GM12801 (cell line): ENCODE data around the gene CADM2.

Experiments
- TF ChIP-seq, protein P1 (sequence below): IDR thresholded peaks from one replicate; pipeline ENCODE4 v1.5.1; 2011; ENCODE audit warnings: control low read depth; ENCODE audit not compliant: insufficient read length; ENCODE audit errors: extremely low read depth

CADM2 gene

DNA sequence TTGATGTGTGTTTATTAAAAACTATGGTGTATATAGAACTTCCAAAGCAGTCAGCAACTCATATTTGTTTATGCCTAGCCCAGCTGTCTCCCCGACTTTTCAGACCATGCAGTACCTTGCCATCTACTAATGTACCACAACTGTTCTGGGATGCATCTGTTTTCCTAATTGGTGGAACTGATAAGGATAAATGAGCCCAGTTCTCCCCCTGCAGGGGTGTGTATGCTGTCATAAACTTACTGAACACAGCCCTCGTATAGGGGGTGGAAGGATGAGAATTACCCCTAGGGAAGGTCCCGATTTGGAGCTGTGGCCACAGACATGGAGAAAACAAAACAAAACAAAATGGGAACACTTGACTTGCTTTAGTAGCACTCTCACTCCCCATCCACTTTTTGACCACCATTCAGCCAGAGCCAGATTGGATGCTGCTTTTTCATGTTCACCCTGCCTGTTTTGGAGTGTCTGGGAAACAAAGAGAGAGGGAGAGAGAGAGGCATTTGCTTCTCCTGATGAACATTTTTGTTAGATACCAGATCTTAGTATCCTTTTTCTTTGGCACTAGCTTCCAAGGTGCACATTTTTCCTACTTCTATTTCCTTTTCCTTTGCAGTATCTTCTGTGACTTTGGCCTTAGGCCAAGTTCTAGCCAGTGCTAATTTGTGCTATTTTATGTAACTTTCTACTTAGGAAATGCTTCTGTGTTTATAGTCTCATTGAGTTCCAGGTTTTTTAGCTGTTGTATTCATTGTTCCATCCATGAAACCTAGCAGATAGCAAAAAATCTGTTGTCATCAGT, 29.1 kb downstream of the CADM2 start:
- TF ChIP-seq, protein P1, sequence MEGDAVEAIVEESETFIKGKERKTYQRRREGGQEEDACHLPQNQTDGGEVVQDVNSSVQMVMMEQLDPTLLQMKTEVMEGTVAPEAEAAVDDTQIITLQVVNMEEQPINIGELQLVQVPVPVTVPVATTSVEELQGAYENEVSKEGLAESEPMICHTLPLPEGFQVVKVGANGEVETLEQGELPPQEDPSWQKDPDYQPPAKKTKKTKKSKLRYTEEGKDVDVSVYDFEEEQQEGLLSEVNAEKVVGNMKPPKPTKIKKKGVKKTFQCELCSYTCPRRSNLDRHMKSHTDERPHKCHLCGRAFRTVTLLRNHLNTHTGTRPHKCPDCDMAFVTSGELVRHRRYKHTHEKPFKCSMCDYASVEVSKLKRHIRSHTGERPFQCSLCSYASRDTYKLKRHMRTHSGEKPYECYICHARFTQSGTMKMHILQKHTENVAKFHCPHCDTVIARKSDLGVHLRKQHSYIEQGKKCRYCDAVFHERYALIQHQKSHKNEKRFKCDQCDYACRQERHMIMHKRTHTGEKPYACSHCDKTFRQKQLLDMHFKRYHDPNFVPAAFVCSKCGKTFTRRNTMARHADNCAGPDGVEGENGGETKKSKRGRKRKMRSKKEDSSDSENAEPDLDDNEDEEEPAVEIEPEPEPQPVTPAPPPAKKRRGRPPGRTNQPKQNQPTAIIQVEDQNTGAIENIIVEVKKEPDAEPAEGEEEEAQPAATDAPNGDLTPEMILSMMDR: no peak

DNA sequence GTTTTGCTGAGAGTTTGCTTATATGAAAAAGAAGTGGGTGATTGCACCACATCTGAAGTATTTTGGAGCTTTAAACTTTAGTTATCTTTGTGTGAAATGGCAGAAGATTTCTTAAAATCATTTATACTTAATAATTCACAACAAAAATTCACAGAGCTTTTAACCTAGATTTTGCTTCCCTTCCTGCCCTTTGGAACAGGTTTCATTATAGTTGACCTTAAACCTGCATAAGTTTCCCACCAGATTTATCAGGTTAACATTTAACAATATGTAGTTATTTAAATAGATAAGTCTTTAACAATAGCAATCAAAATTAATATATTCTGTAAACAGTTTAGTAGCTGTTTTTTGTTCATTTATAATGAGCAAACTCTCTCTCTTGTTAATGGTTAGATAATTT, 30.3 kb downstream of the CADM2 start:
- TF ChIP-seq, protein P1: no peak

DNA sequence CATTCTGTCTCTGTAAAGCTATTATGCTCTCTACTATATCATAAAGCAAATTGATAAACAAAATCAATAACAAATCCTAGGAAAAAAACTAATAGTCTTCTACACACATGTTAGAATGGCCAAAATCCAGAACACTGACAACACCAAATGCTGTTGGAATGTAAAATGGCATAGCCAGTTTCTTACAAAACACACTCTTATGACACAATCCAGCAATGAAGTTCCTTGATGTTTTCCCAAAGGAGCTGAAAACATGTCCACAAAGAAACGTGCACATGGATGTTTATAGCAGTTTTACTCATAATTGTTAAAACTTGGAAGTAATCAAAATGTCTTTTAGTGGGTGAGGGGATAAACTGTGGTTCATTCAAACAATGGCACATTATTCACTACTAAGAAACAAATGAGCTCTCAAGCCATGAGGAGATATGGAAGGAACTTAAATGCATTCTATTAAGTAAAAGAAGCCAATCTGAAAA, 32.7 kb downstream of the CADM2 start:
- TF ChIP-seq, protein P1: no peak

DNA sequence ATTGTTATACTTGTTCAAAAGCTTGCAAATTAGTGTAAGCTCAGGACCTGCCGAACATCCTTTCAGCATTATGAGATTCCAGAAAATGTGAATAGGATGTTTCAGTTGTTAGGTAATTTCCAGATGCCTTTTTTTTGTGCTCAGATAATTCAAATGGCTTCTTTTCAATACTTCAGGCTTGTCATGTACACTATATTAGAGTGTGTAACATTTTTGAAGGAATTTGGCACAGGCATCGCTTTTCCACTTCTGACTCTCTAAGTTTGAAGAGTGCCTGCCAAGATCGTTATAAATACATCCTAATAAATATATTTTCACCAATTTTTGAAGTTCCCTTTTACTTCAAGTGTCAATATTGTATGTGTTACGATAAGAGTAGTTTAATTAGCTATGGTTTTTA, 35.2 kb downstream of the CADM2 start:
- TF ChIP-seq, protein P1: no peak

DNA sequence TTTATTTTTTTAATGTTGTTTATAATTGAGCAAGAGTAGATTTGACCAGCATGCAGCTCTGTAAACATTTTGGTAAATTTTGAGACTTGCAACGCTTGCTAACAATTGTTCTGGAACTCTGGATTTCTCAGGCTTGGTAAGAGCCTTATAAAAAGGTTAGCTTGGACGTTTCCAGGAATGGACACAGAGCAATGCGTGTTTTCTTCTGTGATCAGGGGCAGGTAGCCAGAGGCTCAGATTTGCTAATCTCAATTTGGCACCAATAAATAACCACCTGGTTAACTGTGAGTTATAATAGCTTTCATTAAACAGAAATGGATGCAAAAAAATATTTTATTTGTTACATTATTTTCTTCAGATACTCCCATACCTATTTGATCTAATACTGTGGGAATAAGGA, 39.8 kb downstream of the CADM2 start:
- TF ChIP-seq, protein P1: no peak

DNA sequence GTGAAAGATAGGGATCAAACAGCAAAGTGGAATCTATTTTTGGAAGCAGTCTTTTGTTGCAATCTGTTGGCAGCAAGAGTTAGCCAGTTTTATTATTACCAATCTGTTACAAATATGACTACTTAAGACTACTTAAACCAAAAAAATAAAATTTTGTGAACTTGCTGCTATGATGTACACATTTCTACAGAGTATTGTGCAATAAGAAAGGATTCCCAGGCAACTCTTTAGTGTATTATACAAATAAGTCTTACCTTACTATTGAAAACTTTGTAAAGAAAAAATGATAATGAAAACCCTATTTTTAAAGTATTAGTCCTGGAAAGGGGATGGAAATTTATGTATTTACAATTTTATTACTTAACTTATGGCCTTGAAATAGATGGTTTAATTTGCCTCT, 44.7 kb downstream of the CADM2 start:
- TF ChIP-seq, protein P1: no peak

DNA sequence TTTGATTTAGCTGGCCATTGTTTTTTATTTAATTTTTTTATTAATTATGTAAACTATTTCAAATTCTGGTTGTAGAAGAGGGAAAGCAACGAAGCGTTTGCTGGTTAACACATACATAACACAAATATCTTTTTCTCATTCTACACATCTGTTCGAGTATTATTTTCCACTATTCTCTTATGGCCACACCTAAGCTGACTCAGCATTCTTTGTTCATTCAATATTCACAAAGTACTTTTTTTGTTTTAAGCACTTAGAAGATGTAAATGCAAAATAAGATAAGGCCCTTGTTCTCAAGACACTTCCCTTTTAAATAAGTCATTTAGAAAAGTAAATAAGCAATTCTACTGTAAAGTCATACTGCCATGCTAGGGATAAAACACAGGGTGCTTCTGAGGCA, 45.4 kb downstream of the CADM2 start:
- TF ChIP-seq, protein P1: no peak
